T-cell (primary cell): ENCODE measurements around the gene TPCN1. TPM values are rescaled to one million over a fixed set of nuclear protein-coding genes. Genes with fewer than 3 reads are reported as not detected.

Experiments
- ATAC-seq, 4 experiments: fragments of 200-7000 bp in 3 of 4; fragments of 150-1000 bp in 1 of 4; cut with Tn5 transposase; replicated peaks in 1 of 4; 1 replicate in 3 of 4; 2 replicates in 1 of 4; pipeline ENCODE4 v1.10.0; 2021; ENCODE audit warnings: moderate library complexity in 3 of 4, mild to moderate bottlenecking in 2 of 4, moderate number of reproducible peaks in 1 of 4
- CTCF ChIA-PET, 2 donors: fragments of 300-600 bp; sonication (Branson Sonifier 250); formaldehyde crosslinking; loops; one replicate each; lab custom pipeline; 2022; ENCODE audit warnings: antibody characterized with exemption in 2 of 2; lab: Charles Lee
- POLR2A ChIA-PET, 2 donors: fragments of 300-600 bp; sonication (Branson Sonifier 250); formaldehyde crosslinking; loops; one replicate each; lab custom pipeline; 2022; ENCODE audit warnings: antibody characterized with exemption in 2 of 2; lab: Charles Lee
- DNase-seq, 35 experiments: peaks; one replicate each; pipeline versions ENCODE4 v3.0.0 to v3.0.0-alpha.2; 2013 to 2023
- H3K27ac ChIP-seq: one replicate; pipeline ENCODE4 v1.5.1; 2013; ENCODE audit warnings: low read length
- H3K27me3 ChIP-seq, 2 experiments: replicated peaks in 1 of 2; 1 replicate in 1 of 2; 2 replicates in 1 of 2; pipeline versions ENCODE4 v1.6.1 to v1.7.0; 2013; ENCODE audit warnings: low read length in 1 of 2, mixed read lengths in 1 of 2; ENCODE audit not compliant: control insufficient read depth in 2 of 2, insufficient read depth in 2 of 2; ENCODE audit errors: extremely low read depth in 1 of 2
- H3K36me3 ChIP-seq, 2 donors: 1 replicate in 1 of 2; 2 replicates in 1 of 2; pipeline versions ENCODE4 v1.6.1 to v1.7.0; 2013; ENCODE audit warnings: low read length in 1 of 2; ENCODE audit not compliant: control insufficient read depth in 2 of 2, insufficient read depth in 1 of 2; ENCODE audit errors: extremely low read depth in 1 of 2
- H3K4me1 ChIP-seq, 2 experiments: 1 replicate in 1 of 2; 2 replicates in 1 of 2; pipeline versions ENCODE4 v1.6.1 to v1.7.0; 2013; ENCODE audit warnings: low read length in 2 of 2, mixed read lengths in 1 of 2; ENCODE audit not compliant: insufficient read depth in 2 of 2, control insufficient read depth in 1 of 2; ENCODE audit errors: extremely low read depth in 1 of 2
- H3K4me3 ChIP-seq, 2 donors: 1 replicate in 1 of 2; 2 replicates in 1 of 2; pipeline versions ENCODE4 v1.5.1 to v1.7.0; 2013; ENCODE audit warnings: mild to moderate bottlenecking in 2 of 2, low read length in 1 of 2, moderate library complexity in 1 of 2; ENCODE audit not compliant: control insufficient read depth in 1 of 2; ENCODE audit errors: extremely low read depth in 1 of 2
- H3K9me3 ChIP-seq: 2 replicates; pipeline ENCODE4 v1.7.0; 2013
- H3K27ac Mint-ChIP-seq, 2 donors: one replicate each; pipeline ENCODE4 v1.8.0; 2020 to 2021; ENCODE audit warnings: mild to moderate bottlenecking in 2 of 2, mixed read lengths in 2 of 2
- H3K27me3 Mint-ChIP-seq, 2 donors: one replicate each; pipeline ENCODE4 v1.8.0; 2021 to 2022; ENCODE audit warnings: mixed read lengths in 2 of 2
- H3K36me3 Mint-ChIP-seq: one replicate; pipeline ENCODE4 v1.8.0; 2021; ENCODE audit warnings: mixed read lengths
- H3K4me1 Mint-ChIP-seq, 3 donors: one replicate each; pipeline ENCODE4 v1.8.0; 2020 to 2022; ENCODE audit warnings: mixed read lengths in 3 of 3, mild to moderate bottlenecking in 1 of 3
- H3K4me3 Mint-ChIP-seq, 3 donors: one replicate each; pipeline ENCODE4 v1.8.0; 2020 to 2022; ENCODE audit warnings: mild to moderate bottlenecking in 3 of 3, mixed read lengths in 3 of 3, moderate library complexity in 3 of 3
- H3K9me3 Mint-ChIP-seq, 3 donors: one replicate each; pipeline ENCODE4 v1.8.0; 2020 to 2022; ENCODE audit warnings: mixed read lengths in 3 of 3
- WGBS: methylation state at CpG from one replicate; pipeline ENCODE4 v1.1.5; 2013; ENCODE audit warnings: missing lambda C conversion rate; ENCODE audit not compliant: insufficient coverage; 5-methylcytosine and 5-hydroxymethylcytosine counted together
- total RNA-seq, 35 experiments: library from RNA in 6 of 35; stranded (reverse) in 6 of 35; fragments of 120-200 nt in 1 of 35; gene quantifications; one replicate each; pipeline versions ENCODE4 v1.2.1 to v1.2.4 and lab custom pipeline; 2013 to 2026

TPCN1 gene
- total RNA-seq, 5 donors from 2014 or later (not counting 1 experiment from before 2014, with no cell fraction given) = 58.8 to 81.6 (median 73.5) TPM

- POLR2A ChIA-PET = no interaction called here
- no peak overlapping the region for H3K4me3 ChIP-seq
- Mint-ChIP-seq H3K4me3 (no peak overlapping the region), H3K4me1 (no peaks in the 10 kb centered on the region), H3K27ac (no peak overlapping the region), H3K27me3 (no peaks in the 10 kb centered on the region), H3K9me3 (no peaks in the 10 kb centered on the region), H3K36me3 (peaks cover 27% of the 10 kb centered on the region)
- ATAC-seq = no peak
- CTCF ChIA-PET = no interaction called here
- H3K27me3 ChIP-seq = no peaks in the 10 kb centered on the region
- H3K36me3 ChIP-seq = peaks cover 30 to 32% of the 10 kb centered on the region in 2 donors
- WGBS = 88% methylated on average over 7 of the region's 24 CpGs
- H3K4me1 ChIP-seq = no peaks in the 10 kb centered on the region
- H3K9me3 ChIP-seq = no peaks in the 10 kb centered on the region
- DNase-seq = no peak
- no peak overlapping the region for H3K27ac ChIP-seq
Measured at GRCh38 chr12:113295886-113296556, 74.8 kb downstream of the TPCN1 start.

GRCh38 chr12:113296557-113297213, 75.4 kb downstream of the TPCN1 start:
- Histone ChIP-seq H3K9me3 (no peaks in the 10 kb centered on the region), H3K4me1 (no peaks in the 10 kb centered on the region), H3K27me3 (no peaks in the 10 kb centered on the region), H3K27ac (no peak overlapping the region), H3K36me3 (peaks cover 24 to 30% of the 10 kb centered on the region in 2 donors), H3K4me3 (no peak overlapping the region)
- CTCF ChIA-PET = no interaction called here
- 96% methylated on average over 9 of the region's 23 CpGs for WGBS
- ATAC-seq = no peak
- Mint-ChIP-seq H3K4me1 (peaks cover 0 to 1% (median 0%) of the 10 kb centered on the region in 3 donors), H3K27ac (no peak overlapping the region), H3K9me3 (no peaks in the 10 kb centered on the region), H3K36me3 (peaks cover 24% of the 10 kb centered on the region), H3K27me3 (no peaks in the 10 kb centered on the region), H3K4me3 (no peak overlapping the region)
- DNase-seq = no peak
- POLR2A ChIA-PET = no interaction called here

GRCh38 chr12:113297214-113297587, 75.9 kb downstream of the TPCN1 start:
- Mint-ChIP-seq H3K27me3 (no peaks in the 10 kb centered on the region), H3K9me3 (no peaks in the 10 kb centered on the region), H3K4me1 (peaks cover 0 to 5% (median 2%) of the 10 kb centered on the region in 3 donors), H3K36me3 (peaks cover 25% of the 10 kb centered on the region), H3K4me3 (no peak overlapping the region), H3K27ac (no peak overlapping the region)
- ATAC-seq (no peak), DNase-seq (no peak)
- WGBS = 98% methylated on average over 8 of the region's 9 CpGs
- H3K4me3 ChIP-seq = no peak overlapping the region
- H3K9me3 ChIP-seq = no peaks in the 10 kb centered on the region
- ChIA-PET POLR2A (no interaction called here), CTCF (no interaction called here)
- H3K36me3 ChIP-seq = peaks cover 24 to 31% of the 10 kb centered on the region in 2 donors
- no peaks in the 10 kb centered on the region for H3K27me3 ChIP-seq
- H3K27ac ChIP-seq = no peak overlapping the region
- no peaks in the 10 kb centered on the region for H3K4me1 ChIP-seq

- H3K27ac ChIP-seq = no peak overlapping the region
- peaks cover 0 to 2% of the 10 kb centered on the region in 2 experiments for H3K4me1 ChIP-seq
- WGBS = 84% methylated on average over 8 of the region's 13 CpGs
- DNase-seq = no peak
- Mint-ChIP-seq H3K27me3 (no peaks in the 10 kb centered on the region), H3K4me3 (no peak overlapping the region), H3K27ac (no peak overlapping the region), H3K4me1 (peaks cover 5 to 10% (median 8%) of the 10 kb centered on the region in 3 donors), H3K9me3 (no peaks in the 10 kb centered on the region), H3K36me3 (peaks cover 28% of the 10 kb centered on the region)
- POLR2A ChIA-PET = interaction anchor here in 1 of 2 donors (0.6 kb wide), 1 partner anchor 75 kb away, joined by 6 read pairs; no protein-coding TSS in a partner anchor
- peaks cover 24 to 32% of the 10 kb centered on the region in 2 donors for H3K36me3 ChIP-seq
- no peaks in the 10 kb centered on the region for H3K27me3 ChIP-seq
- no peaks in the 10 kb centered on the region for H3K9me3 ChIP-seq
- CTCF ChIA-PET = no interaction called here
- H3K4me3 ChIP-seq = no peak overlapping the region
- peak in 2 of 4 experiments; percentile 11 to 26 for ATAC-seq
Measured at GRCh38 chr12:113297621-113298471, 76.6 kb downstream of the TPCN1 start.

GRCh38 chr12:113298472-113298817, 77.2 kb downstream of the TPCN1 start:
- POLR2A ChIA-PET = interaction anchor here in 1 of 2 donors (0.6 kb wide), 1 partner anchor 75 kb away, joined by 6 read pairs; no protein-coding TSS in a partner anchor
- H3K27ac ChIP-seq = no peak overlapping the region
- peaks cover 22 to 28% of the 10 kb centered on the region in 2 donors for H3K36me3 ChIP-seq
- no peak overlapping the region for H3K4me3 ChIP-seq
- 82% methylated on average over 3 of the region's 5 CpGs for WGBS
- CTCF ChIA-PET = no interaction called here
- ATAC-seq = no peak
- Mint-ChIP-seq H3K27me3 (no peaks in the 10 kb centered on the region), H3K27ac (no peak overlapping the region), H3K36me3 (peaks cover 25% of the 10 kb centered on the region), H3K9me3 (no peaks in the 10 kb centered on the region), H3K4me1 (peaks cover 11 to 16% (median 14%) of the 10 kb centered on the region in 3 donors), H3K4me3 (no peak overlapping the region)
- DNase-seq = no peak
- no peaks in the 10 kb centered on the region for H3K27me3 ChIP-seq
- H3K4me1 ChIP-seq = peaks cover 3 to 6% of the 10 kb centered on the region in 2 experiments
- H3K9me3 ChIP-seq = no peaks in the 10 kb centered on the region

GRCh38 chr12:113298861-113299545, 77.7 kb downstream of the TPCN1 start:
- ATAC-seq (no peak), DNase-seq (no peak)
- H3K4me3 ChIP-seq = no peak overlapping the region
- no peak overlapping the region for H3K27ac ChIP-seq
- H3K36me3 ChIP-seq = peaks cover 21 to 31% of the 10 kb centered on the region in 2 donors
- ChIA-PET POLR2A (no interaction called here), CTCF (no interaction called here)
- Mint-ChIP-seq H3K27ac (no peak overlapping the region), H3K4me1 (peaks cover 13 to 19% (median 19%) of the 10 kb centered on the region in 3 donors), H3K27me3 (no peaks in the 10 kb centered on the region), H3K9me3 (no peaks in the 10 kb centered on the region), H3K4me3 (no peak overlapping the region), H3K36me3 (peaks cover 24% of the 10 kb centered on the region)
- no peaks in the 10 kb centered on the region for H3K9me3 ChIP-seq
- peaks cover 3 to 7% of the 10 kb centered on the region in 2 experiments for H3K4me1 ChIP-seq
- H3K27me3 ChIP-seq = no peaks in the 10 kb centered on the region
- WGBS = 98% methylated on average over 17 of the region's 20 CpGs
